ENCODE measurements around the gene POU6F2. TPM values are rescaled to one million over a fixed set of nuclear protein-coding genes. Genes with fewer than 3 reads are reported as not detected.

Gene POU6F2
- total RNA-seq, 1 experiment from 2014 or later: 0.27 TPM

GRCh38 chr7:39105720-39106119, 128.0 kb downstream of the POU6F2 start:
- BruUV-seq (replicated peaks): no TSS peak
- intact Hi-C loops (cut with micrococcal nuclease): no loop called here
- H3K9me3 ChIP-seq (ENCODE audit: control insufficient read depth in 1 of 2, insufficient read depth in 1 of 2, low read depth in 1 of 2, low read length in 2 of 2): no peaks in the 10 kb centered on the region
- TF ChIP-seq ZBTB33 (IDR thresholded peaks at IDR 0.05; ENCODE audit: extremely low read depth, insufficient replicate concordance, low read length): no peak
- H3K27ac ChIP-seq (ENCODE audit: low read depth, low read length): no peak overlapping the region
- no peaks in the 10 kb centered on the region for H3K4me1 ChIP-seq (ENCODE audit: control insufficient read depth in 1 of 2, insufficient read depth in 2 of 2, low read length in 2 of 2)
- DNase-seq (ENCODE audit: low read depth, low spot score) (no peak), ATAC-seq (no peak)
- peaks cover 8% of the 10 kb centered on the region; the same call in 1 of the 2 replicates for H3K27me3 ChIP-seq (ENCODE audit: insufficient read depth, low read length)
- H3K79me2 ChIP-seq (ENCODE audit: insufficient read depth, low read length): no peaks in the 10 kb centered on the region
- ChIA-PET RAD21 (ENCODE audit: low non-redundant PET in 1 of 2, low total read pairs in 2 of 2, uncharacterized antibody in 2 of 2, unreplicated experiment in 2 of 2) (no interaction called here), POLR2A (no interaction called here), CTCF (no interaction called here)
- H3K4me3 ChIP-seq (replicated peaks in 1 of 2; ENCODE audit: low read depth in 1 of 2, low read length in 2 of 2): no peak overlapping the region
- H3K36me3 ChIP-seq (ENCODE audit: control insufficient read depth in 1 of 2, insufficient read depth in 2 of 2, low read length in 2 of 2): no peaks in the 10 kb centered on the region
- no peaks in the 10 kb centered on the region for H4K20me1 ChIP-seq (ENCODE audit: insufficient read depth)
- H3K9me2 ChIP-seq (ENCODE audit: insufficient read depth): no peaks in the 10 kb centered on the region
- no peak overlapping the region for H2AFZ ChIP-seq (ENCODE audit: low read depth, low read length, poor library complexity, severe bottlenecking)
- H3K4me2 ChIP-seq (ENCODE audit: low read length): no peak overlapping the region
- no peak overlapping the region for H3K9ac ChIP-seq (ENCODE audit: low read length)

DNA sequence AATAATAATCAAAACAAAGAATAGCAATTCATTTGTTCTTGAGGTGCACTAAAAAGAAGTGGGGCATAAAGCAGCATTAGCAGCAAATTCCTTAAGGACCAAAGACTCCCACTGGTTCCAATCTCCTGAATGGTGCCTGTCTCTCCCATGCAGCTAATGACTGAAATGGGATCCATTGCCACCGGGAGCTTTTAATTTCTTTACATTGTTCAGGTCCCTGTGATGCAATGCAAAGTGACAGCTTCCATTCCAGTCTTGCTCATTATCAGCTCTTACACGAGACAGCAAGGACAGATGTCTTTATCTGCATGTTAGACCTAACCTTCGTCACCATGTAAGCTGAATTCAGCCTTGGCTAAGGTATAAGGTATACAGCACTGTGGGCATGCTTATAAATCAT, 148.1 kb downstream of the POU6F2 start:
- Histone ChIP-seq H3K4me3 (replicated peaks in 1 of 2; ENCODE audit: low read depth in 1 of 2, low read length in 2 of 2) (no peak overlapping the region), H4K20me1 (ENCODE audit: insufficient read depth) (no peaks in the 10 kb centered on the region), H3K79me2 (ENCODE audit: insufficient read depth, low read length) (no peaks in the 10 kb centered on the region), H3K9me3 (ENCODE audit: control insufficient read depth in 1 of 2, insufficient read depth in 1 of 2, low read depth in 1 of 2, low read length in 2 of 2) (no peaks in the 10 kb centered on the region; a peak in 1 of 4 replicates), H3K4me2 (ENCODE audit: low read length) (no peak overlapping the region), H2AFZ (ENCODE audit: low read depth, low read length, poor library complexity, severe bottlenecking) (no peak overlapping the region), H3K9ac (ENCODE audit: low read length) (no peak overlapping the region), H3K27me3 (ENCODE audit: insufficient read depth, low read length) (peaks cover 19% of the 10 kb centered on the region; the same call in 1 of the 2 replicates), H3K4me1 (ENCODE audit: control insufficient read depth in 1 of 2, insufficient read depth in 2 of 2, low read length in 2 of 2) (no peaks in the 10 kb centered on the region), H3K27ac (ENCODE audit: low read depth, low read length) (no peak overlapping the region), H3K36me3 (ENCODE audit: control insufficient read depth in 1 of 2, insufficient read depth in 2 of 2, low read length in 2 of 2) (no peaks in the 10 kb centered on the region), H3K9me2 (ENCODE audit: insufficient read depth) (no peaks in the 10 kb centered on the region)
- no peak for DNase-seq (ENCODE audit: low read depth, low spot score)
- ChIA-PET RAD21 (ENCODE audit: low non-redundant PET in 1 of 2, low total read pairs in 2 of 2, uncharacterized antibody in 2 of 2, unreplicated experiment in 2 of 2) (no interaction called here), POLR2A (no interaction called here), CTCF (no interaction called here)
- ATAC-seq: no peak
- TF ChIP-seq POLR2A (IDR thresholded peaks at IDR 0.05; ENCODE audit: borderline replicate concordance, extremely low read depth, insufficient read depth, insufficient read length): no peak
- TF ChIP-seq CBX3 (IDR thresholded peaks at IDR 0.05; ENCODE audit: low read depth): no peak
- TF ChIP-seq ZFX (IDR thresholded peaks at IDR 0.05): no peak
- TF ChIP-seq EZH2 (IDR thresholded peaks at IDR 0.05): no peak
- TF ChIP-seq JUND (IDR thresholded peaks at IDR 0.05): no peak
- BruUV-seq (replicated peaks): no TSS peak
- intact Hi-C loops (cut with micrococcal nuclease): no loop called here
